ENCODE measurements around the gene RAPH1.

Gene RAPH1

DNA sequence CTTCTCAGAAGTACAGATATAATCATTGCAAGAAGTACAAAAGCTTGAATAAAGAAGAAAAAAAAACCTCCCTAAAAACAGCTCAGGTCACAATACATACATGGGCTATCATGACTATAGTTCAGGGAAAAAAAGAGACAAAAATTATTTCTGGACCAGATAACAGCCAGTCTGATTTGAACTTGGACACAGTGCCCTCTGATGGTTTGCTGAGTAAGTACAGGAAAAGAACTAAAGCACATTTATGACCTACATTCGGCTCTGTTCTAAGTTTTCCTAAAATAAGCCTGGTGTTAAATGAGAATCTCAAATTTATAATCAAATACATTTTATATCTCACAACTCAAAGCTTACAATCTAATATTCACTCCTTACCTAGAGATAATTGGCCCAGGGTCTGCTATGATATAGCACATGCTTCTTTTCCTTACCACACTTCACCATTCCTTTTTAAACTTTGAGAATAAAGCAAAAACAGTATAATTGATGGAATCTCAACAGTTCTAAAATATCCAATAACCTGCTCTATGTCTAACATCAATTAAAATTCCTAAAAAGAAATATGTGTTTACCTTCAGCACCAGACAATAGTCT lies 81.1 kb downstream of the RAPH1 start:
- CTCF ChIA-PET, result interaction anchor here (0.6 to 1.2 kb wide), 3 partner anchors 20 to 361 kb away, joined by 3 to 7 read pairs (median 3); no protein-coding TSS in a partner anchor
- peak; percentile 41 for DNase-seq (ENCODE audit: low spot score)
- no peak overlapping the region for H3K27ac ChIP-seq
- TF ChIP-seq, protein P1, sequence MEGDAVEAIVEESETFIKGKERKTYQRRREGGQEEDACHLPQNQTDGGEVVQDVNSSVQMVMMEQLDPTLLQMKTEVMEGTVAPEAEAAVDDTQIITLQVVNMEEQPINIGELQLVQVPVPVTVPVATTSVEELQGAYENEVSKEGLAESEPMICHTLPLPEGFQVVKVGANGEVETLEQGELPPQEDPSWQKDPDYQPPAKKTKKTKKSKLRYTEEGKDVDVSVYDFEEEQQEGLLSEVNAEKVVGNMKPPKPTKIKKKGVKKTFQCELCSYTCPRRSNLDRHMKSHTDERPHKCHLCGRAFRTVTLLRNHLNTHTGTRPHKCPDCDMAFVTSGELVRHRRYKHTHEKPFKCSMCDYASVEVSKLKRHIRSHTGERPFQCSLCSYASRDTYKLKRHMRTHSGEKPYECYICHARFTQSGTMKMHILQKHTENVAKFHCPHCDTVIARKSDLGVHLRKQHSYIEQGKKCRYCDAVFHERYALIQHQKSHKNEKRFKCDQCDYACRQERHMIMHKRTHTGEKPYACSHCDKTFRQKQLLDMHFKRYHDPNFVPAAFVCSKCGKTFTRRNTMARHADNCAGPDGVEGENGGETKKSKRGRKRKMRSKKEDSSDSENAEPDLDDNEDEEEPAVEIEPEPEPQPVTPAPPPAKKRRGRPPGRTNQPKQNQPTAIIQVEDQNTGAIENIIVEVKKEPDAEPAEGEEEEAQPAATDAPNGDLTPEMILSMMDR (conservative IDR thresholded peaks at IDR 0.05; ENCODE audit: low read depth), result peak; percentile 77
- POLR2A ChIA-PET (ENCODE audit: low non-redundant PET), result no interaction called here

DNA sequence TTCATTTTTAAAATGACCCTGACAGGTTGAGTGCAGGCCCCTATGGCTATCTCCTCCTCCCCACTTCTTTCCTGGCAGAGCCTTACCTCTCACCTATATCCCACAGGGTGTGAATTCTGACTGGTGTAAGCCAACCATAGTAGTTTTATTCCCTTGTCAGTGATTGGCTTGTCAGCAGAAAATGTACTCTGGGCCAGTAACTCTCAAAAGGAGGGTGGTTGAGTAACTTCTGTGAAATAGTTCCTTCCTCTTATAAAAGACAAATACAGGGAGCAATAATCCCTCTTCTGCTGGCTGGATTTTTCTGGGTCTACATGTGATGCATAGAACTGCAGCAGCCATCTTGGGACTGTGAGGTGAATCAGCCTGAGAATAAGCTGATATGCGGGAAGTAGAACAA lies 83.4 kb downstream of the RAPH1 start:
- TF ChIP-seq, protein P1 (conservative IDR thresholded peaks at IDR 0.05; ENCODE audit: low read depth), result no peak
- DNase-seq (ENCODE audit: low spot score), result no peak
- POLR2A ChIA-PET (ENCODE audit: low non-redundant PET), result no interaction called here
- no peak overlapping the region for H3K27ac ChIP-seq
- CTCF ChIA-PET, result no interaction called here

DNA sequence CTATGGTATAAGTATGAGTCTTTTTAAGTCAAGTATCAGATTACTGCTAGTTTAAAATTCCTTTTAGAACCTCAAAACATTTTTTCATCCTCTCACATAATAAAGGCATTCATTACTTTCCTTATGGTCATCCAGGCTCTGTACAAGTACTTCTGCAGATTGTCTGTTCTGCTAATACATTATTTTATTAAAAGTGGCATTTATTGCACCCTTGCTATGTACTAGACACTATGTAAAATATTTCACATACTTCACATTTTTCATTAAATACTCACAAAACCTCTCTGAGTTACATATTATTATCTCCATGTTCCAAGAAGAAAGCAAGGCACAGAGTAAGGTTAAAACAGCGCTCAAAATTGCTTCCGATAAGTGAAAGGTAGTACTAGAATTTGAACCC lies 84.1 kb downstream of the RAPH1 start:
- POLR2A ChIA-PET (ENCODE audit: low non-redundant PET), result no interaction called here
- TF ChIP-seq, protein P1 (conservative IDR thresholded peaks at IDR 0.05; ENCODE audit: low read depth), result no peak
- DNase-seq (ENCODE audit: low spot score), result no peak
- CTCF ChIA-PET, result no interaction called here
- no peak overlapping the region for H3K27ac ChIP-seq

DNA sequence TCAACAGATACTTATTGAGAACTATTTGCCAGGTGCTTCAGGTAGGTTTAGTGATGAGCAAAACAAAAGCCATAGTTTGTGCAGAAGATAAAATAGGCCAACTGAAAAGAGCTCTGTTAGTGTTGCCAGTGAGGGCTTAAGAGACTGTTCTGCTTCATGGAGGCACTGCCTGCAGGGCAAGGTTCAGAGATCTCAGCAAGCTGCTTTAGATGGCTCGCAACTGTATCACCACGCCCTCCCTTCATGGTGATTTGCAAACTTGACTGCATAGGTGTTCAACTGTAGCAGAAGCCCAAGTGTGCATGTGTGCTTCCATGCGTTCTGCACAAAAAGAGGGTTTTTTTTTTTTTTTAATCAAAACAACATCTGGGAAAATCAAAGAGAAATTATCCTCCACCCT lies 84.5 kb downstream of the RAPH1 start:
- H3K27ac ChIP-seq, result no peak overlapping the region
- DNase-seq (ENCODE audit: low spot score), result no peak
- ChIA-PET CTCF (no interaction called here), POLR2A (ENCODE audit: low non-redundant PET) (no interaction called here)
- TF ChIP-seq, protein P1 (conservative IDR thresholded peaks at IDR 0.05; ENCODE audit: low read depth), result no peak

DNA sequence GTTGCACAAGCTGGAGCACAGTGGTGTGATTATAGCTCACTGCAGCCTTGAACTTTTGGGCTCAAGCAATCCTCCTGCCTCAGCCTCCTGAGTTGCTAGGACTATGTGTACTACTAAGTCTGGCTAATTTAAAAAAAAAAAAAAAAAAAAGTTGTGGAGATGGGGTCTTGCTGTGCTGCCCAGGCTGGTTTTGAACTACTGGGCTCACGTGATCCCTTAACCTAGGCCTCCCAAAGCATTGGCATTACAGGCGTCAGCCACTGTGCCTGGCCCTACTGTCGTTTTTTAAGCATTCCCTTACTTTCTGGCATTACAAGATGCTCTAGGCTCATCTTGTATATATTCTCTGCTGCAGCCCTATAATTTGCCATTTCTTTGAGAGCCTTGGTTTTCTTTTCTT lies 88.3 kb downstream of the RAPH1 start:
- ChIA-PET POLR2A (ENCODE audit: low non-redundant PET) (no interaction called here), CTCF (no interaction called here)
- DNase-seq (ENCODE audit: low spot score), result no peak
- TF ChIP-seq, protein P1 (conservative IDR thresholded peaks at IDR 0.05; ENCODE audit: low read depth), result no peak
- no peak overlapping the region for H3K27ac ChIP-seq

DNA sequence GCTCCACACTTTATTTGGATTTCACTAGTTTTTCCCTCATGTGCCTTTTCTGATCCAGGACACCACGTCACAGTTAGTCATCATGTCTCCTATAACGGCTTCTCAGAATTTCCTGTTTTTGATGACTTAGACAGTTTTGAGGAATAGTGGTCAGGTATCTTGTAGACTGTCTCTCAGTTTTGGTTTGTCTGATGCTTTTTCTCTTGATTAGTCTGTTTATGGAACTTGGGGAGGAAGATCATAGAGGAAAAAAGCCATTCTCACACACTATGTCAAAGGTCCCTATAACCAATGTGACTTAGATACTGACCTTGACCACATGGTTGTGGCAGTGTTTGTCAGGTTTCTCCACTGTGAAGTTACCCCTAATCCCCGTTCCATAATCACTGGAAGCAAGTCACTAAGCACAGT lies 89.0 kb downstream of the RAPH1 start:
- no peak overlapping the region for H3K27ac ChIP-seq
- CTCF ChIA-PET, result interaction anchor here (0.5 kb wide), 1 partner anchor 808 kb away, joined by 3 read pairs; no protein-coding TSS in a partner anchor
- POLR2A ChIA-PET (ENCODE audit: low non-redundant PET), result no interaction called here
- TF ChIP-seq, protein P1 (conservative IDR thresholded peaks at IDR 0.05; ENCODE audit: low read depth), result no peak
- peak; percentile 20 for DNase-seq (ENCODE audit: low spot score)

Data from RWPE1 (cell line).